Testis (tissue), 3 donors: Measurements from ENCODE around the gene DPP9. TPM values are rescaled to one million over a fixed set of nuclear protein-coding genes. Genes with fewer than 3 reads are reported as not detected.

Experiments
- DNase-seq: peaks from one replicate; pipeline ENCODE4 v3.0.0-alpha.2; 2019
- H3K27ac ChIP-seq, 2 donors: fragments of 200-600 bp; sonication (generic); one replicate each; pipeline ENCODE4 v1.5.1; 2019
- H3K27me3 ChIP-seq: fragments of 200-600 bp; sonication (generic); one replicate; pipeline ENCODE4 v1.5.1; 2019
- H3K36me3 ChIP-seq: fragments of 200-600 bp; sonication (generic); one replicate; pipeline ENCODE4 v1.5.1; 2017; ENCODE audit warnings: low read depth; ENCODE audit errors: missing control alignments
- H3K4me1 ChIP-seq: fragments of 200-600 bp; sonication (generic); one replicate; pipeline ENCODE4 v1.5.1; 2019
- H3K4me3 ChIP-seq, 2 donors: fragments of 200-600 bp; sonication (generic); one replicate each; pipeline ENCODE4 v1.5.1; 2017 to 2019
- H3K9me3 ChIP-seq: fragments of 200-600 bp; sonication (generic); one replicate; pipeline ENCODE4 v1.5.1; 2017
- POLR2A ChIP-seq: fragments of 450-650 bp; IDR thresholded peaks from one replicate; pipeline ENCODE4 v1.6.1; 2017; ENCODE audit warnings: antibody characterized with exemption, mild to moderate bottlenecking, moderate library complexity
- WGBS, 2 donors: methylation state at CpG; one replicate each; pipeline ENCODE4 v1.1.5; 2018; 5-methylcytosine and 5-hydroxymethylcytosine counted together
- intact Hi-C: fragments of 100-400 bp; cut with DNase I; formaldehyde crosslinking; loops from one replicate; pipeline ENCODE4 v1.15.1; 2023; ENCODE audit warnings: low total_unique reads
- polyA plus RNA-seq: library from polyadenylated mRNA; stranded (reverse); fragments of 350-450 nt; fragmentation: Illumina TruSeq; extraction: RNeasy Lipid Tissue Mini Kit (QIAGEN cat#74804); gene quantifications from one replicate; pipeline ENCODE4 v1.2.3, GENCODE V29; 2014; ENCODE audit warnings: low read depth, low replicate concordance; ENCODE audit not compliant: insufficient read depth
- total RNA-seq, 2 donors: library from RNA; depleted of rRNA; stranded (reverse); fragments of >200 nt; gene quantifications; one replicate each; pipeline ENCODE4 v1.2.3, GENCODE V29; 2016
- TF ChIP-seq, protein P1 (sequence below), 3 experiments: fragments of 450-650 bp in 2 of 3; fragments of 200-600 bp in 1 of 3; sonication (generic) in 1 of 3; IDR thresholded peaks; one replicate each; pipeline ENCODE4 v1.5.1; 2016 to 2019; ENCODE audit warnings: antibody characterized with exemption in 3 of 3, mild to moderate bottlenecking in 2 of 3, moderate library complexity in 1 of 3

Gene DPP9
- total and polyA plus RNA-seq, 3 donors from 2014 or later: 24.6 to 74.2 (median 65.1) TPM

DNA sequence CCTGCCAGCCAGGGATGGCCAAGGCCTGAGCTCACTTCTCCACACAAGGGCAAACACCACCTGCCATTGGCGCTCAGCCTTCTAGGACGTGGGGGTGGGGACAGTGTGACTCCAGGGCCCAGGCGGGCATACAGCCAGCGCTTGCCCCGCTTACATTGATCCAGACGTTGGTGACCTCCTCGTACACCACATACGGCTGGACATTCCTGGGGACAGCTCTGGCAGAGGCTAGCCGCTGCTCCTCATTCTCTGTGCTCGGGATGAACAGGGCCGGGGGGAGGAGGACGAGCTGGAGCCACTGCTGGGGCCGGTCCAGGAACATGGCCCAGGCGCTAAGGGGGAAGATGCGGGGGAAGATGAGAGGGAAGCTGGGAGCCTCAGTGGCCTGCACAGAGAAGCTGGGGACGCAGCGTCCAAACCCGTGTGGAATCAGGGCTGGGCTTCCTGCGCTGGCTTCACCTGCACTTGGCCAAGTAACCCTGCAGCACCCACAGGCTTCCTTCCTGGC lies 28.4 kb downstream of the DPP9 start:
- intact Hi-C loops: no loop called here

DNA sequence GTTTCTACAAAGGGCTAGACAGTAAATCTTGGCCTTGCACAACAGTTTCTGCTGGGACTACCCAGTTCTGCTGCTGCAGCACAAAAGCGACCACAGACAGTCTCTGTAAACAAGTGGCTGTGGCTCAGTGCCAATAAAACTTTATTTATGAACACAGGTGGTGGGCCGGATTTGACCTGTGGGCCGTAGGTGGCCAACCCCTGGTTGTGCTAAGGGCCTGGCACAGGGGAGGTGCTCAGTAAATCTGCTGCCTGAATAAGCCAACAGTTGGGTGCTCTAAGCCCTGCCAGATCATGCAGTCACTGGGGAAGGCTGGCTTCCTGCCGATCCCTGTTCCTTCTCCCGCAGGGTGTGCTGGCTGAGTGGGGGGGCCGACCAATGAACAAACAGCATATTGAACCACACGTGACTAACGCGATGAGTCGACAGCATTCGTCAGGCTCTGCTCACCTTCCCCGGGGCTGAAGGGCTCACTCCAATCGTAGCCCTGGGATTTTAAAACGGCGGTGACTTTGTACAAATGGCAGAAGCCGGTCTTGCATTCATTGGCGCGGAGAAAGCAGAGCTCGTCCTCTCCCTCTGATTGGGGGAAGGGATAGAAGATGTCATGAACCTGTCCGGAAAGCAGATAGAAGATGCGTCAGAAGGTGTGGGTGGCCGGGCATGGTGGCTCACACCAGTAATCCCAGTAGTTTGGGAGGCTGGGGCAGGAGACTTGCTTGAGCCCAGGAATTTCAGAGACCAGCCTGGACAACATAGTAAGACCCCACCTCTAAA lies 29.2 kb downstream of the DPP9 start:
- Histone ChIP-seq H3K9me3 (no peaks in the 10 kb centered on the region), H3K27me3 (no peaks in the 10 kb centered on the region), H3K27ac (no peak overlapping the region), H3K36me3 (no peaks in the 10 kb centered on the region), H3K4me3 (no peak overlapping the region), H3K4me1 (no peaks in the 10 kb centered on the region)
- WGBS, 2 donors: 91 to 96% methylated on average over 20 to 22 of the region's 22 CpGs
- intact Hi-C loops: no loop called here
- no peak for TF ChIP-seq POLR2A
- TF ChIP-seq, protein P1, sequence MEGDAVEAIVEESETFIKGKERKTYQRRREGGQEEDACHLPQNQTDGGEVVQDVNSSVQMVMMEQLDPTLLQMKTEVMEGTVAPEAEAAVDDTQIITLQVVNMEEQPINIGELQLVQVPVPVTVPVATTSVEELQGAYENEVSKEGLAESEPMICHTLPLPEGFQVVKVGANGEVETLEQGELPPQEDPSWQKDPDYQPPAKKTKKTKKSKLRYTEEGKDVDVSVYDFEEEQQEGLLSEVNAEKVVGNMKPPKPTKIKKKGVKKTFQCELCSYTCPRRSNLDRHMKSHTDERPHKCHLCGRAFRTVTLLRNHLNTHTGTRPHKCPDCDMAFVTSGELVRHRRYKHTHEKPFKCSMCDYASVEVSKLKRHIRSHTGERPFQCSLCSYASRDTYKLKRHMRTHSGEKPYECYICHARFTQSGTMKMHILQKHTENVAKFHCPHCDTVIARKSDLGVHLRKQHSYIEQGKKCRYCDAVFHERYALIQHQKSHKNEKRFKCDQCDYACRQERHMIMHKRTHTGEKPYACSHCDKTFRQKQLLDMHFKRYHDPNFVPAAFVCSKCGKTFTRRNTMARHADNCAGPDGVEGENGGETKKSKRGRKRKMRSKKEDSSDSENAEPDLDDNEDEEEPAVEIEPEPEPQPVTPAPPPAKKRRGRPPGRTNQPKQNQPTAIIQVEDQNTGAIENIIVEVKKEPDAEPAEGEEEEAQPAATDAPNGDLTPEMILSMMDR (IDR thresholded peaks at IDR 0.05): no peak
- DNase-seq: no peak

More for the DNA sequence above, 28.4 kb downstream of the DPP9 start:
- H3K4me3 ChIP-seq: no peak overlapping the region
- DNase-seq: no peak
- no peaks in the 10 kb centered on the region for H3K27me3 ChIP-seq
- no peaks in the 10 kb centered on the region for H3K36me3 ChIP-seq
- H3K4me1 ChIP-seq: no peaks in the 10 kb centered on the region
- 77 to 94% methylated on average over 19 of the region's 19 CpGs for WGBS, 2 donors
- no peaks in the 10 kb centered on the region for H3K9me3 ChIP-seq
- TF ChIP-seq POLR2A: no peak
- TF ChIP-seq, protein P1 (IDR thresholded peaks at IDR 0.05): no peak
- H3K27ac ChIP-seq: no peak overlapping the region

DNA sequence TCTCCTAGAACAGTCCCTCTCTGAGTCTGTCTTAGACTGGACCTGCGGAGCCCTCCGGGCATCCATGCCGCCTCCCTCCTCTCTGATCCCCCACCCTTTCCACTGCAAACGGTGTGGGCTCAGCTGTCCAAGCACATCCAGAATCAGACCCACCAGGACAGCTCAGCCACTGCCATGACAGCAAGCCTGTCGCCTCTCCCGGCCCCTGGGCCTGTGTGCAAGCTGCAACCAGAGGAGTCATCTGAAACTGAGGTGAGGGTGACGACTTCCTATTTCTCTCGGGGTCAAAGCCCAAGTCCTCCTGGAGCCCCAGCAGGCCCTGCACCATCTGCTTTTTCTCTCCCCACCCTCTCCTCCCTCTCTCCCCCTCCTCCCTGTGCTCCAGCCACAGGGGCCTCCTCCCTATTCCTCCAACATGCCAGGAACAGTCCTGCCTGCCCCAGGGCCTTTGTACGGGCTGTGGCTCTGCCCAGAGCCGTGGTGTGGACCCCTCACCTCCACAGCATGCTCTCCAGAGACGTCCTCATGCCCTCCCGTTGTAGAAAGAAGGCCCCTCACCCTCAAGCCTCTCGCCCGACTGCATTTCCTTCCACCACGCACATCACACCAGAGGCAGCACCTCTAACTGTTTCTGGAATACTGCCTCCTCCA lies 30.0 kb downstream of the DPP9 start:
- no peaks in the 10 kb centered on the region for H3K36me3 ChIP-seq
- no peaks in the 10 kb centered on the region for H3K9me3 ChIP-seq
- WGBS, 2 donors: 92 to 95% methylated on average over 15 of the region's 15 CpGs
- TF ChIP-seq, protein P1 (IDR thresholded peaks at IDR 0.05): no peak
- TF ChIP-seq POLR2A: no peak
- H3K4me3 ChIP-seq: no peak overlapping the region
- H3K27me3 ChIP-seq: no peaks in the 10 kb centered on the region
- no peak overlapping the region for H3K27ac ChIP-seq
- no peaks in the 10 kb centered on the region for H3K4me1 ChIP-seq
- DNase-seq: no peak
- intact Hi-C loops: no loop called here

DNA sequence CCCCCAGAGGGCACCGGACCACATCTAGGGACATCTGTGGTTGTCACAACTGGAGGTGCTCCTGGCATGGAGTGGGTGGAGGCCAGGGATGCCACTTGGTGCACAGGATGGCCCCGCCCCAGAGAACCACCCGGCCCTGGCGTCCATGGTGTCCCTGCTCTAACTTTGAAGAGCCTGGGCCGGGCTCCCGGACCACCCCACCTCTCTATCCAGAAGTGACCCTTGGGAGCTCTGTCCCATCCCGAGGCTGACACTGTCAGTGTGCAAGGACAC lies 30.6 kb downstream of the DPP9 start:
- Histone ChIP-seq H3K27me3 (no peaks in the 10 kb centered on the region), H3K36me3 (no peaks in the 10 kb centered on the region), H3K4me1 (no peaks in the 10 kb centered on the region), H3K4me3 (no peak overlapping the region), H3K9me3 (no peaks in the 10 kb centered on the region), H3K27ac (no peak overlapping the region)
- intact Hi-C loops: no loop called here
- TF ChIP-seq, protein P1 (IDR thresholded peaks at IDR 0.05): no peak
- TF ChIP-seq POLR2A: no peak
- WGBS, 2 donors: 87 to 100% methylated on average over 2 to 7 of the region's 7 CpGs
- no peak for DNase-seq
